Fibroblast of gingiva (primary cell): Measurements from ENCODE around the gene TC2N.
"Not testable (repeated sequence)": the region's sequence is repeated elsewhere in the genome, so short reads cannot be mapped to it uniquely, and the experiment has no call there.

Source experiments
- DNase-seq: peaks from one replicate; pipeline ENCODE4 v3.0.0-alpha.2; 2011; ENCODE audit warnings: low read depth

TC2N gene

DNA sequence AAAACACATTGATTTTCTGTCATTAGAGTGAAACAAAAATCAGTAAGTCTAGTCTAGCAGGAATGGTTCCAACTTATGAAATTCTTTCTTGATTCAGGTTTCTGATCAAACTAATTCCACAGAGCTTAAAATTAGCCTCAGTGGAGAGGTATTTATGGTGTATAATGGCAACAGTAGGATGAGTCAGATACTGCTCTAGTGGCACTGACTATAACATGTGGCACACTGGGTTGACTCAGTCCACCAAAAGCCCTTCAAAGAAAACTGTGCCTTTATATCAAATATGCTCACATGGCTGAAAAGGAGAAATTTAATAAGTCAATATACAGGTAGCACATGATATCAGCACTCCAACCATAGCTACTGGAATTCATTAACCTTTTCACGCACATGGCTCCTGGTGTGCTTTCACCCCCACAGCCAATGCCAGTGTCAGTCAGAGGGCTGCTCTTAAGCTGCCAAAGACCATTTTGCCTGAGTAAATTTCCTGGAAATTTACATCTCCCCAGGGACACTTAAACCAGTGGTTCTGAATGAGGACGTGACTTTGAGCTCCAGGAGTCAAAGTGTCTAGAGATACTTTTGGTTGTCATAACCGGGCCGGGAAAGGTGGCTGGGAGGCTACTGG, 113.7 kb downstream of the TC2N start:
- no peak for DNase-seq

DNA sequence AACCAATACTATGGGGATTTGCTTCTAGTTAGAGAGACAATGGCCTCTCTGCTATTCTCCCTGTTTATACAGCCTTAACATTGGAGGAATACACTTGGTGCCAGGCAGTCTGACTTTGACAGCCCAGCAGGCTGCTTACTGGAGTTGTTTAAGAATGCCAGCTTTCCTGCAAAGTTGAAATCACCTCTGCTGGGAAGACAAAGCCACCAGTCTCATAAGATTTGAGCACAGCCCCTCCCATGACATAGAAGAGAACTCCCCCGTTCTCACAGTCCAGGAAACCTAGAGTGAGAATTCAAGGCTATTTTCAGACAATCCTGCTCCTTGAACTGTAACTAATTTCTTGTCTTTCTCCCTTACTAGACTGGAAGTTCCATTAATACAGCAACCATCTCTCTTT, 114.4 kb downstream of the TC2N start:
- DNase-seq, result no peak

DNA sequence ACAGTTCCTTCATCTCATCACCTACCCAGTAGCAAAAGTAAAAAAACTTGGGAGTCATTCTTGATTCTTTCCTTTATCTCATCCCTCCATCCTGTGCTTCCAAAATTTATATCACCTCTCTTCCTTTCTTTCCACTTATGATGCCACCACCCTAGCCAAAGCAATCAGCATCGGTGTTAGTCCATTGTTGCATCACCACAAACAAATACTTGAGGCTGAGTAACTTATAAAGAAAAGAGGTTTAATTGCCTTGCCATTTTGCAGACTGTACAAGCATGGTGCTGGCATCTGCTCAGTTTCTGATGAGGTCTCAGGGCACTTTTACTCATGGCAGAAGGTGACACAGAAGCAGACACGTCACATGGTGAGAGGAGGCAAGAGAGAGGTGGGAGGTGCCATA, 115.6 kb downstream of the TC2N start:
- DNase-seq, result no peak

DNA sequence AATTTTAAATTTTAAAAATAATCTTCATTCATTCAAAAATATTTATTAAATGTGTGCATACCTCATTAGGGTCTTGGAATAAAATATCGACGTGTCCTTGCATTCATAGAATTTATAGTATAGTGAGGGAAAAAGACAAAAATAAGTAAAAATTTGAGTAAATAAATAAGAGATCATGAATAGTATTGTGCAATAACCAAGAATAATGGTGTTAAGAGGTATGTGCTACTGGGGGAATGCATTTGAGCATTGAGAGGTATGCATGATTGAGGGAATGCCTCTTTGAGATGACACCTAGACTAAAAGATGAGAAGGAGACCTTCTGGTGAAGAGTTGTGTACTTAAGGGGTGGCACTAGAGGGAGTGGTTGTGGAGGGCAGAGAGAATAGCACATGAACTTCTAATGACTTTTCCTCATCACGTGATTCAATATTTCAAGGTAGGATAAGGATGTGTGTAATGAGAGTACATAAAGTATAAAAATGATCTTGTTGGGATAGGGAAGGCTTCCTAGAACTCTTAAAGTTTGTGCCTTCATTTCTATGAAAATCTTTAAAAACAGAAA, 116.6 kb downstream of the TC2N start:
- no peak for DNase-seq

DNA sequence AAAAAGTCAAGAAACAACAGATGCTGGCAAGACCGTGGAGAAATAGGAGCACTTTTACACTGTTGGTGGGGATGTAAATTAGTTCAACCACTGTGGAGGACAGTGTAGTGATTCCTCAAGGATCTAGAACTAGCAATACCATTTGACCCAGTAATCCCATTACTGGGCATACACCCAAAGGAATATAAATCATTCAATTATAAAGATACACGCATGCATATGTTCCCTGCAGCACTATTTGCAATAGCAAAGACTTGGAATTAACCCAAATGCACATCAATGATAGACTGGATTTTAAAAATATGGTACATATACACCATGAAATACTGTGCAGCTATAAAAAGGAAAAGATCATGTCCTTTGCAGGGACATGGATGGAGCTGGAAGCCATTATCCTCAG, 117.5 kb downstream of the TC2N start:
- DNase-seq, result no peak

DNA sequence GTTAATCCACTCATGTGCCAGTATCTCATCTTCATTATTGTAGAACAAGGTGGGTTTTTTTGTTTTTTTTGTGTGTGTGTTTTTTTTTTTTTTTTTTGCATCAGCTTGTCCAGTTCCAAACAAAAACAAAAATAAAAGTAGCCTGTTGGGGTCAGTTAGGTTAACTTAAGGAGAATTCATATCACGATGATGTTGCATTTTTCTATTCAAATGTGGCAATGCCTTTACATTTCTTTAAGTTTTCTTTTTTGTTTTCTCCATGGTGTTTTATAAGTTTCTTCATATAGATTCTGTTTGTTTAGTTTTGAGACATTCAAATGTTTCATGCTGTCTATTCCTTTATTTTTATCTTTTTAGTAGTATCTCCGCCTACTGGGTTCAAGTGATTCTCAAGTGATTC, 119.3 kb downstream of the TC2N start:
- no peak for DNase-seq

DNA sequence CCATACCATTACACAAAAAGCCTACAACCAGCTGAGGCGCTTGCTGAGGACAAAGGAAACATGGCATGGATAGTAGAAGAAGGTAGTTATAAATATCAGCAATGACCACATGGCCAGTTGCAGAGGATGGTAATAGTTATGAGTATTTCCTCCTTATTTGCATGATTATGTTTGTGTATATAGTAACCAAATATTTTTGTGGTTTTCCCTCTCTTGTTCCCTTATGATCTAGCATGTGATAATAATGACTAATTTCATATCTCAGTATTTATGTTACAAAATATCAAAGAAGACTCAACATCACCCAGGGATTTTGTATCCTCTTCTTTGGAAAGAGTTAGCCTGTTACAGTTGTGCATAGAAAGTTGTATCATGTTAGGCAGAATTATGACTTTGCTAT, 122.0 kb downstream of the TC2N start:
- peak; percentile 85 for DNase-seq

DNA sequence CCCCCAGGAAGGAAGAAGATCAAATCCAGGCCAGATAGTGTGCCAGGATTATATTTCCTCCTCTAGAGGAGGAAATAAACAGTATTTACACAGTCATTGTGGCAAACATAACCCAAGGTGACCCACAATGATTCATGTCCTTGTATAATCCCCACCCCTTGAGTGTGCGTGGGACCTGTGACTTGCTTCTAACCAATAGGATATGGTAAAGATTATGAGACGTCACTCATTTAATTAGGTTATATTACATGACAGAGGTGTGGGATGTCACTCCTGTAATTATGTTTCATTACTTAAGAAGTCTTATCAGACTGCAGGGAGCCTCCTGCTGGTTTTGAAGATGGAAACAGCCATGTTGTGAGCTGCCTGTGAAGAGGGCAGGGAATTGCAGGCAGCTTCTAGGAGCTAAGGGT, 123.3 kb downstream of the TC2N start:
- peak; percentile 65 for DNase-seq

GRCh38 chr14:91743305-91743653, 124.1 kb downstream of the TC2N start:
- DNase-seq, result no peak

DNA sequence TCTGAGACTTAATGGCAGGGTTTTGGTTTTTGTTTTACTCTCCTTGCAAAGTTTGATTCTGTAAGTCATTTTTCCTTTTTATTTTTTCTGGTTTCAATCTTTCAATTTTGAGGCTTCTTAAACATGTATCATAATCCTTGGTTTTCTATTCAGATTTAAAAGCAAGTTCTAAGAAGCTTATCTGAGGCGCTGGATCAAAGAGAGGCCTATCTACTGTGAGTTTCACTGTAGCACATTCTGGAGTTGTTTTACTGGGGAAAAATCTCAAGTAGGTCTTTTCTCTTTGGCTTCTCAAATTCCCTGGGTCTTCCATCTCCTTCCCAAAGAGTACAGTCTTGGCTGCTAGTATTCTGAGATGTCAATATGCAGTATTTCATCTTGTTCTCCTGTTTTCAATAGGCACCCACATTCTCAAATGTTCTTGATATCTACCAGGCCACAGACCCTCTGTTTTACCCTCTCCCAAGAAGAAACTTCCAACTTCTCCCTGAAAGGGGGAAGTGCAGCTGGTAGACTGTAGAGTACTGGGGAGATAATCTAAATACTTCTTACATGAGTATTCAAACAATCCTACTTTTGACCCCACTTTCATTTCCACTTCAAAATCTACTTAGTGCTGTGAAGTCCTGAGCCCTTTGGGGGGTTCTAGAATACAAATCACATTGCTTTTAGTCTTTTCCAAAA, 124.6 kb downstream of the TC2N start:
- no peak for DNase-seq

GRCh38 chr14:91739867-91740266, 127.5 kb downstream of the TC2N start:
- DNase-seq, result not testable (repeated sequence)

DNA sequence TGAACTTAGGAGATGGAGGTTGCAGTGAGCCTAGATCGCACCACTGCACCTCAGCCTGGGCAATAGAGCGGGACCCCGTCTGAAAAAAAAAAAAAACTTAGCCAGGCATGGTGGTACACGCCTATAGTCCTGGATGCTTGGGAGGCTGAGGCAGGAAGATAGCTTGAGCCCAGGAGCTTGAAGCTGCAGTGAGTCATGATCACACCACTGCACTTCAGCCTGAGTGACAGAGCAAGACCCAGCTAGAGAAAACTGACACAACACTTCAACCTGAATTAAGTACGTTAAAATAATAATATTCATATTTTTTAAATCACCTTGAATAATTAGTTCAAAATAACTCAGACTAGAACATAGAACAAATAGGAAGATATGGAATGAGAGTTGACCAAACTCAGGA, 129.7 kb downstream of the TC2N start:
- no peak for DNase-seq

DNA sequence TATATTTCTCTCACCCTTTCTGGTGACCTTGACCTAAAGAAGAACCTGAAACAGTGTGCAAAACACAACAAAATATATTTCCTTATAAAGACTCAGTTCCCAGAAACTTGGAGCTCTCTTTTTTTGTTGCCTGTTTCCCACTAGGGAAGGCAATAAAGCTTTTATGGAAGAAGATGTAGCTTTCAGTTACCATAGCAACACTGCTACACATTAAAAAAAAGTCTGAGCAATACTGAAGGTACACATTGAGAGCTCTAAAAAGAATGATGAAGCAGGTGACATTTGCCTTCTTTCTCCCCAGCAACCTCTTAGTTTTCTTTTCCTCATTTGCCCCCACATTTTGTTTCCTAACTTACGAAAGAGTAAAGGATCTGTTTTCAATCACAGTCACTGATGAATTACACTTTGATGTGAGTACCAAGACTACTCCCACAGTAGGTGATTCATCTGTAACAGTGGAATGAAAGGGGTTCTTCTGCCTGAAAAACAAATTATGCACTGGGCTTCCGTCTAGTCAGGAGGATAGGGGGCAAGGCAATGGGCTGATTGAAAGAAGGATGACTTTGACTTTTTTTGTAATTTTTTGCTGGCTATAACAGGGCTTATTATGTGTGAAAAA, 134.4 kb downstream of the TC2N start:
- peak; percentile 63 for DNase-seq

DNA sequence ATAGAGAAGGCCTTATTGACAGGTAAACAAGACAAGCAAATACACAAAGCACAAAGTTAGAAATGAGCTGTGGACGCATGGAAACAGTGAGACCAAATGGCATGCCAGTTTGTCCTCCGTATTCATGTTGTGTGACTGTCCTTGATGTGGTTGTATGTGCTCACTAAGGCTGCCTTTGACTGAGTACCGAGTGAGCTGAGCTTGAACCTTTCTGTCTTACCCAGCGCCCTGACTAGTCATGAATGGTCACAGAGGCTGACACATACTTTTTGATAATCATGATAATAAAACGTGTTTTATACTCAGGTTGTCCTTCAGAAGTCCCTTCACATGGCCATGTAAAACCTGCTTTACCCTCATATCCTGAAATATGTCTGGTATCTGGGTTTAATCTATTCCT, 134.9 kb downstream of the TC2N start:
- DNase-seq, result no peak

GRCh38 chr14:91731986-91732385, 135.3 kb downstream of the TC2N start, which contains the start of gene CATSPERB:
Gene CATSPERB (minus strand): TSS chr14:91732086. CDS start chr14:91729479, 2,607 bp downstream.
- DNase-seq, result no peak

DNA sequence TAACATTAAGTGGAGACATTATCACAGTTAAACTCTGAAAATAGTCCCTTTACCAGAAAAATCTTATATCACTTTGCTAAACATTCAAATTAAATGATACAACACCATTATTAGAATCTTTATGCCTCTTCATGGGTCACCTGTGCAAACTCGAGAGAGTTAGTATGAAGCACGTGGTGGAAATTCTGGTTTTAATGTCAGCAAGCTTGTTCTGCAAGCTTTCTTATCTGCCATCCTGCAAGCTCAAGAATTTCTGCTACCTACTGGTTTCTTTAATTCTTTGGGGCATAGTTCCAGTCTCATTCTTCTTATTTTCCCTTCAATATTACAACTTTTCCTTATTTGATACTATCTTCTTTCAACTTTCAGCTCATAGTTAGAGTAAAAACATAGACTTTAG, 136.3 kb downstream of the TC2N start:
- no peak for DNase-seq

GRCh38 chr14:91729756-91730155, 137.6 kb downstream of the TC2N start:
- peak; percentile 81 for DNase-seq
